Sigmoid colon (tissue), 4 donors: ENCODE data around the gene ODAM.

Experiments
- EP300 ChIP-seq, 4 donors: sonication (generic); formaldehyde crosslinking; IDR thresholded peaks; one replicate each; pipeline ENCODE4 v1.6.1; 2017; ENCODE audit warnings: antibody characterized with exemption in 4 of 4
- POLR2A ChIP-seq, 2 donors: fragments of 450-650 bp; IDR thresholded peaks; one replicate each; pipeline ENCODE4 v1.6.1; 2016; ENCODE audit warnings: antibody characterized with exemption in 2 of 2, mild to moderate bottlenecking in 2 of 2, moderate library complexity in 2 of 2
- TF ChIP-seq, protein P1 (sequence below), 4 experiments: fragments of 450-650 bp in 3 of 4; fragments of 200-600 bp in 1 of 4; IDR thresholded peaks; one replicate each; pipeline ENCODE4 v1.5.1; 2016 to 2019; ENCODE audit warnings: antibody characterized with exemption in 4 of 4, mild to moderate bottlenecking in 3 of 4, moderate library complexity in 2 of 4

DNA sequence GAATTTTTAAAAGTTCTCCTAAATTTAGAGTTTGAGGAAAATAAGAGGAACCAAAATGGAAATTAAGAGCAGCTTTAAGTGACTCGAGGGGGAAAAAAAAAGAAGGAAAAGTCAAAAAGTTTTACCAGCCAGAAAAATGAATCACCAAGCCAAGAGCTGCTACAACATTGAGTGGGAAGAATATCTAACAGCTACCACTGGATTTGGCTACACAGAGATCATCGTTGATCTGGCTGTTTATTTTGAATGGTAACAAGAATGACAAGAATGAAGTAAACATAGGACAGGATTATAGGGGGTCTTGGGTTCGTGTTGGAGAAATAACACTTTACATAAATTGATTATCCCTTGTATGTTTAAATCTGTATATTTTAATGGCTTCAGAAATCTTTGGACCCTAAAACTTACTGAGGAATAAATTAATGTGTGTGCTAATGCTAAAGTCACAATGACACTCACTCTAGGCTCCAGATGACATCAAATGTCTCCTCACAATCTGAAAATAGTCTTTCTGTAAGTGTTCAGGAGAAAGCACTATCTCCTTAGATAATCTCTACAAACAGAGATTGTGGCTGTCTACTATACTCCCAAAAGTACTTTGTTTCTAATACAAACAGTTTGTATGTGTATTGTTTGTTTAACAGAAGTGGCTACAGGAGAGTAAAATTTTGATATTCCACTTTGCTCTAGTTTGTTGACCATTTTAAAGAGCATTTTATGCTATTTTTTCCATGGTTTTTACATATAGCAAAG is 43.8 kb downstream of the ODAM start:
- TF ChIP-seq, protein P1, sequence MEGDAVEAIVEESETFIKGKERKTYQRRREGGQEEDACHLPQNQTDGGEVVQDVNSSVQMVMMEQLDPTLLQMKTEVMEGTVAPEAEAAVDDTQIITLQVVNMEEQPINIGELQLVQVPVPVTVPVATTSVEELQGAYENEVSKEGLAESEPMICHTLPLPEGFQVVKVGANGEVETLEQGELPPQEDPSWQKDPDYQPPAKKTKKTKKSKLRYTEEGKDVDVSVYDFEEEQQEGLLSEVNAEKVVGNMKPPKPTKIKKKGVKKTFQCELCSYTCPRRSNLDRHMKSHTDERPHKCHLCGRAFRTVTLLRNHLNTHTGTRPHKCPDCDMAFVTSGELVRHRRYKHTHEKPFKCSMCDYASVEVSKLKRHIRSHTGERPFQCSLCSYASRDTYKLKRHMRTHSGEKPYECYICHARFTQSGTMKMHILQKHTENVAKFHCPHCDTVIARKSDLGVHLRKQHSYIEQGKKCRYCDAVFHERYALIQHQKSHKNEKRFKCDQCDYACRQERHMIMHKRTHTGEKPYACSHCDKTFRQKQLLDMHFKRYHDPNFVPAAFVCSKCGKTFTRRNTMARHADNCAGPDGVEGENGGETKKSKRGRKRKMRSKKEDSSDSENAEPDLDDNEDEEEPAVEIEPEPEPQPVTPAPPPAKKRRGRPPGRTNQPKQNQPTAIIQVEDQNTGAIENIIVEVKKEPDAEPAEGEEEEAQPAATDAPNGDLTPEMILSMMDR (IDR thresholded peaks at IDR 0.05) = no peak
- TF ChIP-seq POLR2A (IDR thresholded peaks at IDR 0.05) (no peak), EP300 (IDR thresholded peaks at IDR 0.05) (no peak)
